DND-41 (cell line): ENCODE results near the gene AK5.
A peak's percentile ranks its signal among the peaks of the same experiment; 100 is the strongest.

Experiments used
- ATAC-seq: fragments of 200-7000 bp; cut with Tn5 transposase; 3 replicates; pipeline ENCODE4 v1.9.1; 2021; ENCODE audit warnings: low read depth; ENCODE audit not compliant: insufficient read depth
- DNase-seq: peaks from one replicate; pipeline ENCODE4 v3.0.0-alpha.2; 2020
- H2AFZ ChIP-seq: 2 replicates; pipeline ENCODE4 v1.6.0; 2012; ENCODE audit warnings: low read depth, low read length
- H3K27ac ChIP-seq: 2 replicates; pipeline ENCODE4 v1.5.1; 2012; ENCODE audit warnings: low read length, inconsistent platforms
- H3K27me3 ChIP-seq: fragments of 200-600 bp; sonication (generic); 2 replicates; pipeline ENCODE4 v1.6.0; 2012; ENCODE audit warnings: low read length, mild to moderate bottlenecking, inconsistent platforms; ENCODE audit not compliant: insufficient read depth, poor library complexity
- H3K36me3 ChIP-seq: 2 replicates; pipeline ENCODE4 v1.5.1; 2012; ENCODE audit warnings: low read length, inconsistent platforms; ENCODE audit not compliant: insufficient read depth
- H3K4me1 ChIP-seq: 2 replicates; pipeline ENCODE4 v1.5.1; 2012; ENCODE audit warnings: mild to moderate bottlenecking, low read length; ENCODE audit not compliant: insufficient read depth
- H3K4me2 ChIP-seq: 2 replicates; pipeline ENCODE4 v1.6.0; 2012; ENCODE audit warnings: mild to moderate bottlenecking, moderate library complexity, low read length, inconsistent platforms; ENCODE audit not compliant: insufficient read depth
- H3K4me3 ChIP-seq, 2 experiments: fragments of 200-600 bp in 1 of 2; shearing (Covaris generic) in 1 of 2; 2 replicates each; pipeline ENCODE4 v1.5.1; 2012 to 2016; ENCODE audit warnings: inconsistent platforms in 2 of 2, low read length in 2 of 2, mild to moderate bottlenecking in 2 of 2, low read depth in 1 of 2, moderate library complexity in 1 of 2
- H3K79me2 ChIP-seq: 2 replicates; pipeline ENCODE4 v1.6.0; 2012; ENCODE audit warnings: low read length, inconsistent platforms; ENCODE audit not compliant: insufficient read depth
- H3K9ac ChIP-seq: 2 replicates; pipeline ENCODE4 v1.6.0; 2012; ENCODE audit warnings: low read depth, mild to moderate bottlenecking, inconsistent platforms, low read length, moderate library complexity
- H3K9me3 ChIP-seq: 2 replicates; pipeline ENCODE4 v1.5.1; 2012; ENCODE audit warnings: low read length, moderate library complexity, mild to moderate bottlenecking, inconsistent platforms; ENCODE audit not compliant: insufficient read depth, severe bottlenecking
- H4K20me1 ChIP-seq: 2 replicates; pipeline ENCODE4 v1.6.0; 2012; ENCODE audit warnings: low read length; ENCODE audit not compliant: insufficient read depth
- EZH2 ChIP-seq: IDR thresholded peaks from 3 replicates; pipeline ENCODE4 v1.6.1; 2012; ENCODE audit warnings: borderline replicate concordance, low read depth, mild to moderate bottlenecking, moderate library complexity, low read length, inconsistent platforms; ENCODE audit not compliant: severe bottlenecking
- TF ChIP-seq, protein P1 (sequence below): IDR thresholded peaks from 2 replicates; pipeline ENCODE4 v1.5.1; 2012; ENCODE audit warnings: borderline replicate concordance, low read length, moderate library complexity, mild to moderate bottlenecking; ENCODE audit not compliant: poor library complexity, severe bottlenecking; ENCODE audit errors: extremely low read depth

Gene AK5

GRCh38 chr1:77533660-77534305, 252.0 kb downstream of the AK5 start:
- no peaks in the 10 kb centered on the region for H3K79me2 ChIP-seq
- H3K4me3 ChIP-seq, result no peak overlapping the region
- H3K9ac ChIP-seq, result no peak overlapping the region
- no peaks in the 10 kb centered on the region for H3K9me3 ChIP-seq
- H3K36me3 ChIP-seq, result no peaks in the 10 kb centered on the region
- no peak overlapping the region; the same call in 1 of the 2 replicates for H2AFZ ChIP-seq
- no peak overlapping the region for H3K27ac ChIP-seq
- no peaks in the 10 kb centered on the region for H4K20me1 ChIP-seq
- no peaks in the 10 kb centered on the region for H3K27me3 ChIP-seq
- DNase-seq (peak; percentile 61), ATAC-seq (peak; percentile 78)
- H3K4me1 ChIP-seq, result no peaks in the 10 kb centered on the region
- TF ChIP-seq, protein P1, sequence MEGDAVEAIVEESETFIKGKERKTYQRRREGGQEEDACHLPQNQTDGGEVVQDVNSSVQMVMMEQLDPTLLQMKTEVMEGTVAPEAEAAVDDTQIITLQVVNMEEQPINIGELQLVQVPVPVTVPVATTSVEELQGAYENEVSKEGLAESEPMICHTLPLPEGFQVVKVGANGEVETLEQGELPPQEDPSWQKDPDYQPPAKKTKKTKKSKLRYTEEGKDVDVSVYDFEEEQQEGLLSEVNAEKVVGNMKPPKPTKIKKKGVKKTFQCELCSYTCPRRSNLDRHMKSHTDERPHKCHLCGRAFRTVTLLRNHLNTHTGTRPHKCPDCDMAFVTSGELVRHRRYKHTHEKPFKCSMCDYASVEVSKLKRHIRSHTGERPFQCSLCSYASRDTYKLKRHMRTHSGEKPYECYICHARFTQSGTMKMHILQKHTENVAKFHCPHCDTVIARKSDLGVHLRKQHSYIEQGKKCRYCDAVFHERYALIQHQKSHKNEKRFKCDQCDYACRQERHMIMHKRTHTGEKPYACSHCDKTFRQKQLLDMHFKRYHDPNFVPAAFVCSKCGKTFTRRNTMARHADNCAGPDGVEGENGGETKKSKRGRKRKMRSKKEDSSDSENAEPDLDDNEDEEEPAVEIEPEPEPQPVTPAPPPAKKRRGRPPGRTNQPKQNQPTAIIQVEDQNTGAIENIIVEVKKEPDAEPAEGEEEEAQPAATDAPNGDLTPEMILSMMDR, result peak; percentile 85
- no peak for TF ChIP-seq EZH2
- H3K4me2 ChIP-seq, result no peak overlapping the region

- Histone ChIP-seq H3K9me3 (no peaks in the 10 kb centered on the region), H3K27me3 (no peaks in the 10 kb centered on the region), H3K4me2 (no peak overlapping the region), H3K36me3 (no peaks in the 10 kb centered on the region), H3K27ac (no peak overlapping the region), H3K4me1 (no peaks in the 10 kb centered on the region), H3K4me3 (no peak overlapping the region), H3K9ac (no peak overlapping the region), H4K20me1 (no peaks in the 10 kb centered on the region), H2AFZ (no peak overlapping the region), H3K79me2 (no peaks in the 10 kb centered on the region)
- DNase-seq (no peak), ATAC-seq (no peak)
- no peak for TF ChIP-seq EZH2
- TF ChIP-seq, protein P1, result no peak
Measured at GRCh38 chr1:77534456-77534855, 252.6 kb downstream of the AK5 start.

- H3K79me2 ChIP-seq, result no peaks in the 10 kb centered on the region
- H3K27ac ChIP-seq, result no peak overlapping the region
- H3K27me3 ChIP-seq, result no peaks in the 10 kb centered on the region
- no peak overlapping the region for H3K9ac ChIP-seq
- TF ChIP-seq, protein P1, result no peak
- no peak for TF ChIP-seq EZH2
- DNase-seq (no peak), ATAC-seq (no peak)
- H4K20me1 ChIP-seq, result no peaks in the 10 kb centered on the region
- no peak overlapping the region for H3K4me2 ChIP-seq
- H3K9me3 ChIP-seq, result no peaks in the 10 kb centered on the region
- H2AFZ ChIP-seq, result no peak overlapping the region
- no peaks in the 10 kb centered on the region for H3K4me1 ChIP-seq
- no peaks in the 10 kb centered on the region for H3K36me3 ChIP-seq
- no peak overlapping the region for H3K4me3 ChIP-seq
Measured at GRCh38 chr1:77536813-77537212, 255.0 kb downstream of the AK5 start.
